HG02571 (cell line): ENCODE measurements around the gene KDM1A.

ENCODE experiments used
- ATAC-seq: cut with Tn5 transposase; IDR thresholded peaks from one replicate; pipeline ENCODE4 v1.9.1; 2021; ENCODE audit warnings: mild to moderate bottlenecking, moderate library complexity; ENCODE audit not compliant: unreplicated experiment

The KDM1A gene

GRCh38 chr1:23066075-23066474 lies 46.8 kb downstream of the KDM1A start:
- ATAC-seq, result no peak

- no peak for ATAC-seq
Observed at GRCh38 chr1:23069149-23069548, 49.9 kb downstream of the KDM1A start.

GRCh38 chr1:23069675-23070074 lies 50.4 kb downstream of the KDM1A start:
- no peak for ATAC-seq

- no peak for ATAC-seq
Observed at GRCh38 chr1:23074012-23074411, 54.7 kb downstream of the KDM1A start.

- no peak for ATAC-seq
Observed at GRCh38 chr1:23079025-23079424, 59.8 kb downstream of the KDM1A start.

GRCh38 chr1:23080885-23081284 lies 61.6 kb downstream of the KDM1A start:
- ATAC-seq, result no peak

GRCh38 chr1:23081376-23081775 lies 62.1 kb downstream of the KDM1A start:
- ATAC-seq, result no peak

- no peak for ATAC-seq
Observed at GRCh38 chr1:23083714-23084480, 64.6 kb downstream of the KDM1A start.

- no peak for ATAC-seq
Observed at GRCh38 chr1:23084880-23085279, 65.6 kb downstream of the KDM1A start.

GRCh38 chr1:23085696-23086095 lies 66.4 kb downstream of the KDM1A start:
- ATAC-seq, result no peak

- ATAC-seq, result no peak
Observed at GRCh38 chr1:23088027-23088426, 68.8 kb downstream of the KDM1A start.

- ATAC-seq, result no peak
Observed at GRCh38 chr1:23090056-23090455, 70.8 kb downstream of the KDM1A start.

GRCh38 chr1:23091545-23091944 lies 72.3 kb downstream of the KDM1A start:
- no peak for ATAC-seq

GRCh38 chr1:23092447-23092846 lies 73.2 kb downstream of the KDM1A start:
- no peak for ATAC-seq

- no peak for ATAC-seq
Observed at GRCh38 chr1:23097316-23097715, 78.0 kb downstream of the KDM1A start.

- no peak for ATAC-seq
Observed at GRCh38 chr1:23098463-23099170, 79.3 kb downstream of the KDM1A start.

- ATAC-seq, result no peak
Observed at GRCh38 chr1:23099171-23099536, 79.9 kb downstream of the KDM1A start.

- no peak for ATAC-seq
Observed at GRCh38 chr1:23100074-23100748, 80.9 kb downstream of the KDM1A start.

- no peak for ATAC-seq
Observed at GRCh38 chr1:23101101-23101827, 82.0 kb downstream of the KDM1A start.

- no peak for ATAC-seq
Observed at GRCh38 chr1:23101887-23102286, 82.6 kb downstream of the KDM1A start.

- ATAC-seq, result no peak
Observed at GRCh38 chr1:23102289-23102688, 83.0 kb downstream of the KDM1A start.
